ENCODE results near the gene PSMG4. TPM values are rescaled to one million over a fixed set of nuclear protein-coding genes. Genes with fewer than 3 reads are reported as not detected.

PSMG4 gene, protein sequence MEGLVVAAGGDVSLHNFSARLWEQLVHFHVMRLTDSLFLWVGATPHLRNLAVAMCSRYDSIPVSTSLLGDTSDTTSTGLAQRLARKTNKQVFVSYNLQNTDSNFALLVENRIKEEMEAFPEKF
- 43.5 and 47.2 TPM in 2 replicates for polyA plus RNA-seq

GRCh38 chr6:3258720-3259490 is at the start of gene PSMG4:
TSS of gene PSMG4 (plus strand) at chr6:3258947. CDS start at chr6:3259023, 76 bp downstream.

DNA sequence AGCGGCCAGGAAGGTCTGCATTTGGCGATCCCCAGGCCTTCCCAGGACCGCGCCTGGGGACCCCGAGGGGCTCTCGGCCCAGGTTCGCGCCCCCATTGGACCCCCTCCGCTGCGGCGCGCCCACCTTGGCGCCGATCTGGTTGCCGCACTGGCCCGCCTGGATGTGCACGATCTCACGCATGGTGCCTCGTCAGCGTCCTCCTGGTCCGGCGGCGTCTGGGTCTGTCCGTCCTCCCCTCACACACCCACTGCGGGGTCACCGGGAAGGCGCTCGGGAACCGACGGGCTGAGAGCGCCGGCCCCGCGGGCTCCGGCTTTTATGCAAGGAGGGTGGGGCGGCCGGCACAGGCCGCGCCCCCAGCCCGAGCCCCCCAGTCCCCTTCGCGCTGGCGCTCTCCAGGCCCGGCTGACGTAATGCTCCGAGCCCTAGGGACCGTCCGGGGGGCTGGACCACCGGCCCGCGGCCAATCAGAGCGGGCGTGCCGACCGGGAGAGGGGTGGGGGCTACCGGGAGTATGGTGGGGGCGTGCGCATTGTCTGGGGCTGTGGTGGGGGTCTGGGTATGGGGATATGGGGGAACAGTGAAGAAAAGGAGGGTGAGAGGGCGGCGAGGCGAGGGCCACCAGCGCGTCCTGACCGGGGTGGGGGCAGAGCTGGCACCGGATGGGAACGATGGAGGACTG is 31.2 kb upstream of the PSMG4 start, which contains the start of gene TUBB2B:
Gene TUBB2B, minus strand, starts transcription at position 291 of the 683 bp plus-strand sequence. Its CDS starts 110 bp downstream, at position 181.

Other genes with a start within 250 kb of the PSMG4 start
- gene RIPK1, start 190.5 kb upstream of the PSMG4 start, polyA plus RNA-seq = 1.4 and 2.4 TPM in 2 replicates
- gene BPHL, start 140.2 kb upstream of the PSMG4 start, polyA plus RNA-seq = 12.4 and 17.4 TPM in 2 replicates
- gene TUBB2A, start 101.4 kb upstream of the PSMG4 start, polyA plus RNA-seq = 204 and 321 TPM in 2 replicates
- gene TUBB2B, start 31.3 kb upstream of the PSMG4 start, polyA plus RNA-seq = 46.3 and 56.3 TPM in 2 replicates
- gene SLC22A23, start 198.1 kb downstream of the PSMG4 start, polyA plus RNA-seq = 0.60 and 1.3 TPM in 2 replicates

Measured in Purkinje cell (primary cell).